GM13976 (cell line): ENCODE results near the gene SIRPA.
"Not testable (repeated sequence)": the region's sequence is repeated elsewhere in the genome, so short reads cannot be mapped to it uniquely, and the experiment has no call there.

ENCODE experiments used
- DNase-seq: peaks from one replicate; pipeline ENCODE4 v3.0.0; 2012; ENCODE audit warnings: low spot score
- CTCF ChIP-seq: IDR thresholded peaks from 2 replicates; pipeline ENCODE4 v1.5.1; 2012; ENCODE audit warnings: borderline replicate concordance, mild to moderate bottlenecking; ENCODE audit not compliant: insufficient read depth; ENCODE audit errors: extremely low read depth, missing control alignments, control extremely low read depth
- in situ Hi-C: fragments of 300-500 bp; cut with MboI; formaldehyde crosslinking; loops from one replicate; pipeline ENCODE4 v1.12.0; 2022; ENCODE audit warnings: low sequenced_read_pairs, mixed read lengths, inconsistent platforms; ENCODE audit not compliant: unreplicated experiment

The SIRPA gene

GRCh38 chr20:1909097-1909496, 13.9 kb downstream of the SIRPA start:
- in situ Hi-C loops, result no loop called here
- TF ChIP-seq CTCF, result no peak
- DNase-seq, result no peak

- DNase-seq, result no peak
- in situ Hi-C loops, result no loop called here
- TF ChIP-seq CTCF, result no peak
Measured at GRCh38 chr20:1911536-1911935, 16.3 kb downstream of the SIRPA start.

GRCh38 chr20:1912053-1912452, 16.8 kb downstream of the SIRPA start:
- DNase-seq, result no peak
- in situ Hi-C loops, result no loop called here

GRCh38 chr20:1912646-1913045, 17.4 kb downstream of the SIRPA start:
- no peak for DNase-seq
- no peak for TF ChIP-seq CTCF
- in situ Hi-C loops, result no loop called here

More at GRCh38 chr20:1912053-1912452, 16.8 kb downstream of the SIRPA start:
- no peak for TF ChIP-seq CTCF

- in situ Hi-C loops, DNase-seq: not testable (repeated sequence)
Measured at GRCh38 chr20:1915233-1915632, 20.0 kb downstream of the SIRPA start.

- TF ChIP-seq CTCF, result no peak
- DNase-seq, result no peak
- in situ Hi-C loops, result no loop called here
Measured at GRCh38 chr20:1915725-1916124, 20.5 kb downstream of the SIRPA start.

GRCh38 chr20:1917786-1918185, 22.6 kb downstream of the SIRPA start:
- TF ChIP-seq CTCF, result no peak
- no peak for DNase-seq
- in situ Hi-C loops, result no loop called here
